DOHH2 (cell line): ENCODE measurements around the gene MEI4.

Source experiments
- EZH2phosphoT487 ChIP-seq: fragments of 200-600 bp; sonication (generic); IDR thresholded peaks from 2 replicates; pipeline ENCODE4 v1.6.1; 2017; ENCODE audit warnings: borderline replicate concordance, mild to moderate bottlenecking, antibody characterized with exemption, low read length, moderate library complexity, mixed read lengths
- TF ChIP-seq, protein P1 (sequence below): fragments of 200-600 bp; sonication (generic); IDR thresholded peaks from one replicate; pipeline ENCODE4 v1.5.1; 2014; ENCODE audit warnings: antibody characterized with exemption, mild to moderate bottlenecking, low read depth, low read length; ENCODE audit not compliant: poor library complexity, severe bottlenecking

DNA sequence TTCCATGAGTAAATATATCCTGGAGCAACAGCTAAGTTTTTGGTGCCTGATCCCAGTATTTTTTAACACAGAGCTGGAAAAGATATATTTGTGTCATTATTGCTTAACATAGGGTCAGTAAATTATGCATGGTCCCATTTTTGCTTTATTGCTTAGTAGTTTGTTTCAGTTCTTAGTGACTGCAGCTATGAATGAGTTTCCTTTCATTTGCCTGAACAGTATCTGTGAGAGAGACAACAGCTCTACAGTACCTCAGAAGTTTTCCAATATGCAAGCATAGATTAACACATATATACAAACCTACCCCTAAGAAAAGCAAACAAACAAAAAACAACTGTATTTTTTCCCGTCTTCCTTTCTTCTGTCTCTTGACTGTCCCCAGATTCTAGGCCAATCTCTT lies 160.3 kb downstream of the MEI4 start:
- TF ChIP-seq, protein P1, sequence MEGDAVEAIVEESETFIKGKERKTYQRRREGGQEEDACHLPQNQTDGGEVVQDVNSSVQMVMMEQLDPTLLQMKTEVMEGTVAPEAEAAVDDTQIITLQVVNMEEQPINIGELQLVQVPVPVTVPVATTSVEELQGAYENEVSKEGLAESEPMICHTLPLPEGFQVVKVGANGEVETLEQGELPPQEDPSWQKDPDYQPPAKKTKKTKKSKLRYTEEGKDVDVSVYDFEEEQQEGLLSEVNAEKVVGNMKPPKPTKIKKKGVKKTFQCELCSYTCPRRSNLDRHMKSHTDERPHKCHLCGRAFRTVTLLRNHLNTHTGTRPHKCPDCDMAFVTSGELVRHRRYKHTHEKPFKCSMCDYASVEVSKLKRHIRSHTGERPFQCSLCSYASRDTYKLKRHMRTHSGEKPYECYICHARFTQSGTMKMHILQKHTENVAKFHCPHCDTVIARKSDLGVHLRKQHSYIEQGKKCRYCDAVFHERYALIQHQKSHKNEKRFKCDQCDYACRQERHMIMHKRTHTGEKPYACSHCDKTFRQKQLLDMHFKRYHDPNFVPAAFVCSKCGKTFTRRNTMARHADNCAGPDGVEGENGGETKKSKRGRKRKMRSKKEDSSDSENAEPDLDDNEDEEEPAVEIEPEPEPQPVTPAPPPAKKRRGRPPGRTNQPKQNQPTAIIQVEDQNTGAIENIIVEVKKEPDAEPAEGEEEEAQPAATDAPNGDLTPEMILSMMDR, result no peak
- TF ChIP-seq EZH2phosphoT487, result no peak
